Fibroblast of lung (primary cell): Measurements from ENCODE around the gene RPP30.

Experiments
- EZH2 ChIP-seq: IDR thresholded peaks from 2 replicates; pipeline ENCODE4 v1.5.1; 2012; ENCODE audit warnings: low read length, control low read depth, mild to moderate bottlenecking; ENCODE audit errors: missing control alignments
- TF ChIP-seq, protein P1 (sequence below), 2 donors: IDR thresholded peaks in 1 of 2; conservative IDR thresholded peaks in 1 of 2; 1 replicate in 1 of 2; 2 replicates in 1 of 2; pipeline ENCODE4 v1.5.1; 2011 to 2012; ENCODE audit warnings: low read length in 2 of 2, control low read depth in 1 of 2, inconsistent platforms in 1 of 2, low read depth in 1 of 2, mild to moderate bottlenecking in 1 of 2

DNA sequence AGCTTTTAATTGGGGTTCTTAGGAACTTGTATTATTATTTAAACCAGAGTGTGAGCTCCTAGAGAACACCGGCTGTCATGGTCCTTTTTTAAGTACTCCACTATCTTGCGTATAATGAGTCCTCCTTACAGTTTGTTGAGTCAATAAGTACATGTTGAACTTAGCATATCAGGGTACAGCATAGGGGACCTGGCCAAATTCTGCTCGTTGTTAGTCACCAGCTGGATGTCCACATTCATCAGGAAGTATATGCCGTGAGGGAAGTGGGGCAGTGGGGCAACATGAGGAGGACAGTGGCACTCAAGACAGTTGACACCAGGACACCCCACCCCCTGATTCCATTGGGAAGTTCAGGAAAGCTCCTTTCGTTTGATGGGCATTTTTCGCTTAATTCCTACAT lies 16.6 kb downstream of the RPP30 start:
- TF ChIP-seq, protein P1, sequence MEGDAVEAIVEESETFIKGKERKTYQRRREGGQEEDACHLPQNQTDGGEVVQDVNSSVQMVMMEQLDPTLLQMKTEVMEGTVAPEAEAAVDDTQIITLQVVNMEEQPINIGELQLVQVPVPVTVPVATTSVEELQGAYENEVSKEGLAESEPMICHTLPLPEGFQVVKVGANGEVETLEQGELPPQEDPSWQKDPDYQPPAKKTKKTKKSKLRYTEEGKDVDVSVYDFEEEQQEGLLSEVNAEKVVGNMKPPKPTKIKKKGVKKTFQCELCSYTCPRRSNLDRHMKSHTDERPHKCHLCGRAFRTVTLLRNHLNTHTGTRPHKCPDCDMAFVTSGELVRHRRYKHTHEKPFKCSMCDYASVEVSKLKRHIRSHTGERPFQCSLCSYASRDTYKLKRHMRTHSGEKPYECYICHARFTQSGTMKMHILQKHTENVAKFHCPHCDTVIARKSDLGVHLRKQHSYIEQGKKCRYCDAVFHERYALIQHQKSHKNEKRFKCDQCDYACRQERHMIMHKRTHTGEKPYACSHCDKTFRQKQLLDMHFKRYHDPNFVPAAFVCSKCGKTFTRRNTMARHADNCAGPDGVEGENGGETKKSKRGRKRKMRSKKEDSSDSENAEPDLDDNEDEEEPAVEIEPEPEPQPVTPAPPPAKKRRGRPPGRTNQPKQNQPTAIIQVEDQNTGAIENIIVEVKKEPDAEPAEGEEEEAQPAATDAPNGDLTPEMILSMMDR (conservative IDR thresholded peaks at IDR 0.05 in 1 of 2, IDR thresholded peaks at IDR 0.05 in 1 of 2; ENCODE audit: low read depth in 1 of 2, low read length in 2 of 2) = no peak
- no peak for TF ChIP-seq EZH2
